ENCODE results near the gene TRAPPC2B.
A peak's percentile ranks its signal among the peaks of the same experiment; 100 is the strongest.

TRAPPC2B gene
- total RNA-seq: 6.6 to 11.7 (median 9.2) reads per million in 3 donors

GRCh38 chr19:57362997-57363687 lies at the start of gene TRAPPC2B, which contains the start of gene ZNF547:
TRAPPC2B (plus strand) TSS chr19:57363551; CDS start chr19:57364834, 1,283 bp downstream.
ZNF547 (plus strand) TSS chr19:57363551; CDS start chr19:57368556, 5,005 bp downstream.
- peak; percentile 96 for DNase-seq
- no peaks in the 10 kb centered on the region for H3K27me3 ChIP-seq (replicated peaks; ENCODE audit: control insufficient read depth, insufficient read depth, low read length, poor library complexity, severe bottlenecking)
- peak within 1 kb of the TSS; percentile 66 for H3K4me3 ChIP-seq (ENCODE audit: insufficient read depth, low read depth, low read length, poor library complexity, severe bottlenecking)

GRCh38 chr19:57314146-57314545 lies 49.2 kb upstream of the TRAPPC2B start:
- H3K4me3 ChIP-seq (ENCODE audit: insufficient read depth, low read depth, low read length, poor library complexity, severe bottlenecking): no peak overlapping the region
- no peaks in the 10 kb centered on the region for H3K36me3 ChIP-seq (ENCODE audit: control insufficient read depth, insufficient read depth, low read length)
- no peak for DNase-seq
- no peaks in the 10 kb centered on the region for H3K9me3 ChIP-seq (ENCODE audit: control insufficient read depth, low read length)
- peaks cover 6% of the 10 kb centered on the region for H3K27me3 ChIP-seq (replicated peaks; ENCODE audit: control insufficient read depth, insufficient read depth, low read length, poor library complexity, severe bottlenecking)
- H3K27ac ChIP-seq (ENCODE audit: insufficient read depth, low read length, poor library complexity, severe bottlenecking): no peak overlapping the region
- no peaks in the 10 kb centered on the region for H3K4me1 ChIP-seq (ENCODE audit: control insufficient read depth, insufficient read depth, low read length, poor library complexity, severe bottlenecking)

More at GRCh38 chr19:57362997-57363687, at the start of gene TRAPPC2B, which contains the start of gene ZNF547:
- H3K9me3 ChIP-seq (ENCODE audit: control insufficient read depth, low read length): no peaks in the 10 kb centered on the region
- H3K36me3 ChIP-seq (ENCODE audit: control insufficient read depth, insufficient read depth, low read length): no peaks in the 10 kb centered on the region
- H3K27ac ChIP-seq (ENCODE audit: insufficient read depth, low read length, poor library complexity, severe bottlenecking): peak within 1 kb of the TSS; percentile 80
- peaks cover 5% of the 10 kb centered on the region for H3K4me1 ChIP-seq (ENCODE audit: control insufficient read depth, insufficient read depth, low read length, poor library complexity, severe bottlenecking)

DNA sequence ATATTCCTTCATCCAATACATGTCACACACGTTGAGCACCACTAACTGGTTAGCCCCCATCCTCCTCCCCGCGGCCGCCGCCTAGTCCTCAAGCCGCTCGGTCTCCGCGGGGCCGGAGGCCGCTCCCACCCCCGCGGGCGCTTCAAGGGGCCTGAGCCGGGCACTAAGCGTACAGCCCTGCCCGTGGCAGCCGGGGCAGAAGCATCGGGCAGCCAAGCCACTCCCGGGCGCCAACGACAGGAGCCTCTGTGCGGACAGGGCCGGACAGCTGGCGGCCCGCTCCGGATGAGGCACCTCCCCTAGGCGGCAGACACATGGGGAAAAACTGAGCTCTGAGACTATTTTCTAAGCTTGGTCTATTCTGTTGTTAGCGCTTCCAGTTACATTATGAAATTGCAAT lies 45.8 kb upstream of the TRAPPC2B start:
- peaks cover 5% of the 10 kb centered on the region for H3K36me3 ChIP-seq (ENCODE audit: control insufficient read depth, insufficient read depth, low read length)
- H3K4me1 ChIP-seq (ENCODE audit: control insufficient read depth, insufficient read depth, low read length, poor library complexity, severe bottlenecking): peaks cover 8% of the 10 kb centered on the region
- H3K27ac ChIP-seq (ENCODE audit: insufficient read depth, low read length, poor library complexity, severe bottlenecking): no peak overlapping the region
- H3K9me3 ChIP-seq (ENCODE audit: control insufficient read depth, low read length): no peaks in the 10 kb centered on the region
- DNase-seq: no peak
- no peak overlapping the region for H3K4me3 ChIP-seq (ENCODE audit: insufficient read depth, low read depth, low read length, poor library complexity, severe bottlenecking)
- H3K27me3 ChIP-seq (replicated peaks; ENCODE audit: control insufficient read depth, insufficient read depth, low read length, poor library complexity, severe bottlenecking): peaks cover 6% of the 10 kb centered on the region

DNA sequence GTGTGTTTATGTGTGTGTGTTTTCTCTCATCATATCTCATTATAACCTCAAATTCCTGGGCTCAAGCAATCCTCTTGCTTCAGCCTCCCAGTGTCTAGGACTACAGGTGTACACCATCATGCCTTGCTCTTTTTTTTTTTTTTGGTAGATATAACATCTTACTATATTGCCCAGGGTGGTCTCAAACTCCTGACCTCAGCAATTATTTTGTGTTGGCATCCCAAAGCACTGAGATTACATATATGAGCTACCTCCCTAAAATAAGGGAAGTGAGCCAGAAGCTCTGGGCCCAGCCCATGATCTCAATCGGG lies 43.5 kb upstream of the TRAPPC2B start:
- H3K27ac ChIP-seq (ENCODE audit: insufficient read depth, low read length, poor library complexity, severe bottlenecking): peak overlapping the region; percentile 69

GRCh38 chr19:57320180-57321084 lies 42.9 kb upstream of the TRAPPC2B start, which contains the start of gene ZNF543:
ZNF543 (plus strand) TSS chr19:57320472; CDS start chr19:57320854, 382 bp downstream.
- Histone ChIP-seq H3K27ac (ENCODE audit: insufficient read depth, low read length, poor library complexity, severe bottlenecking) (peak within 1 kb of the TSS; percentile 69), H3K36me3 (ENCODE audit: control insufficient read depth, insufficient read depth, low read length) (peaks cover 27% of the 10 kb centered on the region), H3K4me3 (ENCODE audit: insufficient read depth, low read depth, low read length, poor library complexity, severe bottlenecking) (peak within 1 kb of the TSS; percentile 54), H3K4me1 (ENCODE audit: control insufficient read depth, insufficient read depth, low read length, poor library complexity, severe bottlenecking) (peaks cover 8% of the 10 kb centered on the region), H3K9me3 (ENCODE audit: control insufficient read depth, low read length) (peaks cover 5% of the 10 kb centered on the region), H3K27me3 (replicated peaks; ENCODE audit: control insufficient read depth, insufficient read depth, low read length, poor library complexity, severe bottlenecking) (peaks cover 6% of the 10 kb centered on the region)
- DNase-seq: peak; percentile 78 to 88 (median 83)

More for the DNA sequence above, 43.5 kb upstream of the TRAPPC2B start:
- H3K4me1 ChIP-seq (ENCODE audit: control insufficient read depth, insufficient read depth, low read length, poor library complexity, severe bottlenecking): peaks cover 8% of the 10 kb centered on the region
- peaks cover 6% of the 10 kb centered on the region for H3K27me3 ChIP-seq (replicated peaks; ENCODE audit: control insufficient read depth, insufficient read depth, low read length, poor library complexity, severe bottlenecking)
- peaks cover 21% of the 10 kb centered on the region for H3K36me3 ChIP-seq (ENCODE audit: control insufficient read depth, insufficient read depth, low read length)
- no peak for DNase-seq
- H3K4me3 ChIP-seq (ENCODE audit: insufficient read depth, low read depth, low read length, poor library complexity, severe bottlenecking): peak overlapping the region; percentile 54
- H3K9me3 ChIP-seq (ENCODE audit: control insufficient read depth, low read length): peaks cover 5% of the 10 kb centered on the region

- DNase-seq: no peak
- H3K27ac ChIP-seq (ENCODE audit: insufficient read depth, low read length, poor library complexity, severe bottlenecking): no peak overlapping the region
- peaks cover 34% of the 10 kb centered on the region for H3K36me3 ChIP-seq (ENCODE audit: control insufficient read depth, insufficient read depth, low read length)
- H3K9me3 ChIP-seq (ENCODE audit: control insufficient read depth, low read length): peaks cover 5% of the 10 kb centered on the region
- peaks cover 6% of the 10 kb centered on the region for H3K27me3 ChIP-seq (replicated peaks; ENCODE audit: control insufficient read depth, insufficient read depth, low read length, poor library complexity, severe bottlenecking)
- peaks cover 8% of the 10 kb centered on the region for H3K4me1 ChIP-seq (ENCODE audit: control insufficient read depth, insufficient read depth, low read length, poor library complexity, severe bottlenecking)
- peak overlapping the region; percentile 54 for H3K4me3 ChIP-seq (ENCODE audit: insufficient read depth, low read depth, low read length, poor library complexity, severe bottlenecking)
These were observed 42.2 kb upstream of the TRAPPC2B start for GRCh38 chr19:57321116-57321515.

- Histone ChIP-seq H3K27ac (ENCODE audit: insufficient read depth, low read length, poor library complexity, severe bottlenecking) (no peak overlapping the region), H3K36me3 (ENCODE audit: control insufficient read depth, insufficient read depth, low read length) (peaks cover 40% of the 10 kb centered on the region), H3K4me3 (ENCODE audit: insufficient read depth, low read depth, low read length, poor library complexity, severe bottlenecking) (no peak overlapping the region)
These were observed 41.6 kb upstream of the TRAPPC2B start for GRCh38 chr19:57321751-57322150.

GRCh38 chr19:57324992-57325391 lies 38.4 kb upstream of the TRAPPC2B start:
- Histone ChIP-seq H3K9me3 (ENCODE audit: control insufficient read depth, low read length) (peaks cover 21% of the 10 kb centered on the region), H3K36me3 (ENCODE audit: control insufficient read depth, insufficient read depth, low read length) (peaks cover 63% of the 10 kb centered on the region), H3K4me3 (ENCODE audit: insufficient read depth, low read depth, low read length, poor library complexity, severe bottlenecking) (no peak overlapping the region), H3K27ac (ENCODE audit: insufficient read depth, low read length, poor library complexity, severe bottlenecking) (no peak overlapping the region), H3K27me3 (replicated peaks; ENCODE audit: control insufficient read depth, insufficient read depth, low read length, poor library complexity, severe bottlenecking) (no peaks in the 10 kb centered on the region), H3K4me1 (ENCODE audit: control insufficient read depth, insufficient read depth, low read length, poor library complexity, severe bottlenecking) (peaks cover 10% of the 10 kb centered on the region)
- no peak for DNase-seq

More at GRCh38 chr19:57321751-57322150, 41.6 kb upstream of the TRAPPC2B start:
- H3K4me1 ChIP-seq (ENCODE audit: control insufficient read depth, insufficient read depth, low read length, poor library complexity, severe bottlenecking): peaks cover 8% of the 10 kb centered on the region
- peaks cover 5% of the 10 kb centered on the region for H3K9me3 ChIP-seq (ENCODE audit: control insufficient read depth, low read length)
- no peak for DNase-seq
- peaks cover 6% of the 10 kb centered on the region for H3K27me3 ChIP-seq (replicated peaks; ENCODE audit: control insufficient read depth, insufficient read depth, low read length, poor library complexity, severe bottlenecking)

DNA sequence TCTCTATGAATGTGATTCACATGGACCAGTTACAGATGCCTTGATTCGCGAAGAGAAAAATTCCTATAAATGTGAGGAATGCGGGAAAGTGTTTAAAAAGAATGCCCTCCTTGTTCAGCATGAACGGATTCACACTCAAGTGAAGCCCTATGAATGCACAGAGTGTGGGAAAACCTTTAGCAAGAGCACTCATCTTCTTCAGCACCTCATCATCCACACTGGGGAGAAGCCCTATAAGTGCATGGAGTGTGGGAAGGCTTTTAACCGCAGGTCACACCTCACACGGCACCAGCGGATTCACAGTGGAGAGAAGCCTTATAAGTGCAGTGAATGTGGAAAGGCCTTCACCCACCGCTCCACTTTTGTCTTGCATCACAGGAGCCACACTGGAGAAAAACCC lies 35.4 kb upstream of the TRAPPC2B start:
- Histone ChIP-seq H3K4me3 (ENCODE audit: insufficient read depth, low read depth, low read length, poor library complexity, severe bottlenecking) (no peak overlapping the region), H3K4me1 (ENCODE audit: control insufficient read depth, insufficient read depth, low read length, poor library complexity, severe bottlenecking) (peaks cover 4% of the 10 kb centered on the region), H3K27ac (ENCODE audit: insufficient read depth, low read length, poor library complexity, severe bottlenecking) (no peak overlapping the region), H3K9me3 (ENCODE audit: control insufficient read depth, low read length) (peaks cover 21% of the 10 kb centered on the region), H3K36me3 (ENCODE audit: control insufficient read depth, insufficient read depth, low read length) (peaks cover 58% of the 10 kb centered on the region), H3K27me3 (replicated peaks; ENCODE audit: control insufficient read depth, insufficient read depth, low read length, poor library complexity, severe bottlenecking) (no peaks in the 10 kb centered on the region)
- DNase-seq: no peak
